ENCODE data around the gene SEMA4D.
"Not testable (repeated sequence)": the region's sequence is repeated elsewhere in the genome, so short reads cannot be mapped to it uniquely, and the experiment has no call there.

Gene SEMA4D

GRCh38 chr9:89497257-89497963 is 503 bp downstream of the SEMA4D start:
- DNase-seq, result no peak

- no peak for DNase-seq
These were observed 1.2 kb downstream of the SEMA4D start for GRCh38 chr9:89496645-89497256.

- DNase-seq, result no peak
These were observed 1.9 kb downstream of the SEMA4D start for GRCh38 chr9:89495824-89496560.

- no peak for DNase-seq
These were observed 3.7 kb downstream of the SEMA4D start for GRCh38 chr9:89494199-89494598.

GRCh38 chr9:89493671-89494070 is 4.2 kb downstream of the SEMA4D start:
- no peak for DNase-seq

GRCh38 chr9:89493181-89493580 is 4.7 kb downstream of the SEMA4D start:
- no peak for DNase-seq

- no peak for DNase-seq
These were observed 5.3 kb downstream of the SEMA4D start for GRCh38 chr9:89492586-89492985.

- no peak for DNase-seq
These were observed 6.2 kb downstream of the SEMA4D start for GRCh38 chr9:89491694-89492093.

GRCh38 chr9:89489548-89490530 is 8.1 kb downstream of the SEMA4D start:
- DNase-seq, result no peak

GRCh38 chr9:89488936-89489335 is 9.0 kb downstream of the SEMA4D start:
- DNase-seq, result no peak

GRCh38 chr9:89488131-89488530 is 9.8 kb downstream of the SEMA4D start:
- no peak for DNase-seq

GRCh38 chr9:89486681-89487080 is 11.2 kb downstream of the SEMA4D start:
- DNase-seq, result no peak

- no peak for DNase-seq
These were observed 13.2 kb downstream of the SEMA4D start for GRCh38 chr9:89484475-89485404.

- no peak for DNase-seq
These were observed 14.1 kb downstream of the SEMA4D start for GRCh38 chr9:89483592-89484474.

- DNase-seq, result no peak
These were observed 15.0 kb downstream of the SEMA4D start for GRCh38 chr9:89482901-89483361.

- DNase-seq, result no peak
These were observed 15.7 kb downstream of the SEMA4D start for GRCh38 chr9:89482056-89482851.

- DNase-seq, result no peak
These were observed 16.4 kb downstream of the SEMA4D start for GRCh38 chr9:89481538-89481915.

- DNase-seq, result no peak
These were observed 16.9 kb downstream of the SEMA4D start for GRCh38 chr9:89480825-89481537.

GRCh38 chr9:89480372-89480771 is 17.5 kb downstream of the SEMA4D start:
- not testable (repeated sequence) for DNase-seq
